ENCODE data around the gene PSPC1. TPM values are rescaled to one million over a fixed set of nuclear protein-coding genes. Genes with fewer than 3 reads are reported as not detected.
A peak's percentile ranks its signal among the peaks of the same experiment; 100 is the strongest.
"Not testable (repeated sequence)": the region's sequence is repeated elsewhere in the genome, so short reads cannot be mapped to it uniquely, and the experiment has no call there.

PSPC1 gene
- polyA plus RNA-seq, 4 donors = 18.8 to 43.4 (median 30.8) TPM

- WGBS, 3 donors = 91 to 97% (median 93%) methylated on average over 4 of the region's 4 CpGs
- no peak for FAIRE-seq
- Histone ChIP-seq H3K4me1 (ENCODE audit: control insufficient read depth in 3 of 3, insufficient read depth in 2 of 3, low read depth in 1 of 3, low read length in 2 of 3) (no peaks in the 10 kb centered on the region), H3K9me3 (ENCODE audit: control insufficient read depth in 2 of 2, insufficient read depth in 1 of 2, low read depth in 1 of 2, low read length in 1 of 2) (no peaks in the 10 kb centered on the region), H3K4me3 (ENCODE audit: low read depth in 1 of 3, low read length in 3 of 3) (no peak overlapping the region), H3K36me3 (ENCODE audit: control insufficient read depth in 3 of 3, insufficient read depth in 2 of 3, low read depth in 1 of 3, low read length in 3 of 3) (peaks cover 5 to 24% (median 11%) of the 10 kb centered on the region in 3 donors), H3K27me3 (ENCODE audit: control insufficient read depth in 3 of 3, insufficient read depth in 3 of 3, low read length in 3 of 3) (no peaks in the 10 kb centered on the region), H3K27ac (ENCODE audit: low read depth in 1 of 3, low read length in 2 of 3) (no peak overlapping the region)
- DNase-seq = no peak
Observed at GRCh38 chr13:19737844-19738557, 44.7 kb downstream of the PSPC1 start.

GRCh38 chr13:19726611-19727010 is 56.1 kb downstream of the PSPC1 start:
- Histone ChIP-seq H3K9me3 (ENCODE audit: control insufficient read depth in 2 of 2, insufficient read depth in 1 of 2, low read depth in 1 of 2, low read length in 1 of 2) (no peaks in the 10 kb centered on the region), H3K4me1 (ENCODE audit: control insufficient read depth in 3 of 3, insufficient read depth in 2 of 3, low read depth in 1 of 3, low read length in 2 of 3) (no peaks in the 10 kb centered on the region), H3K27ac (ENCODE audit: low read depth in 1 of 3, low read length in 2 of 3) (no peak overlapping the region), H3K36me3 (ENCODE audit: control insufficient read depth in 3 of 3, insufficient read depth in 2 of 3, low read depth in 1 of 3, low read length in 3 of 3) (peaks cover 7 to 17% (median 8%) of the 10 kb centered on the region in 3 donors), H3K27me3 (ENCODE audit: control insufficient read depth in 3 of 3, insufficient read depth in 3 of 3, low read length in 3 of 3) (no peaks in the 10 kb centered on the region), H3K4me3 (ENCODE audit: low read depth in 1 of 3, low read length in 3 of 3) (no peak overlapping the region)
- FAIRE-seq = no peak
- 86 to 96% (median 90%) methylated on average over 1 of the region's 1 CpG for WGBS, 3 donors
- no peak for DNase-seq

- FAIRE-seq = no peak
Observed at GRCh38 chr13:19725320-19725719, 57.4 kb downstream of the PSPC1 start.

GRCh38 chr13:19720039-19720438 is 62.7 kb downstream of the PSPC1 start:
- FAIRE-seq (peak; percentile 79), DNase-seq (peak; percentile 26 to 41)
- Histone ChIP-seq H3K36me3 (ENCODE audit: control insufficient read depth in 3 of 3, insufficient read depth in 2 of 3, low read depth in 1 of 3, low read length in 3 of 3) (peaks cover 0 to 11% (median 1%) of the 10 kb centered on the region in 3 donors), H3K9me3 (ENCODE audit: control insufficient read depth in 2 of 2, insufficient read depth in 1 of 2, low read depth in 1 of 2, low read length in 1 of 2) (no peaks in the 10 kb centered on the region), H3K27ac (ENCODE audit: low read depth in 1 of 3, low read length in 2 of 3) (no peak overlapping the region), H3K4me1 (ENCODE audit: control insufficient read depth in 3 of 3, insufficient read depth in 2 of 3, low read depth in 1 of 3, low read length in 2 of 3) (no peaks in the 10 kb centered on the region), H3K27me3 (ENCODE audit: control insufficient read depth in 3 of 3, insufficient read depth in 3 of 3, low read length in 3 of 3) (no peaks in the 10 kb centered on the region), H3K4me3 (ENCODE audit: low read depth in 1 of 3, low read length in 3 of 3) (no peak overlapping the region)
- 21 to 73% (median 38%) methylated on average over 2 of the region's 2 CpGs for WGBS, 3 donors

More at GRCh38 chr13:19725320-19725719, 57.4 kb downstream of the PSPC1 start:
- Histone ChIP-seq H3K36me3 (ENCODE audit: control insufficient read depth in 3 of 3, insufficient read depth in 2 of 3, low read depth in 1 of 3, low read length in 3 of 3) (peaks cover 7 to 11% (median 8%) of the 10 kb centered on the region in 3 donors), H3K4me3 (ENCODE audit: low read depth in 1 of 3, low read length in 3 of 3) (no peak overlapping the region), H3K27me3 (ENCODE audit: control insufficient read depth in 3 of 3, insufficient read depth in 3 of 3, low read length in 3 of 3) (no peaks in the 10 kb centered on the region), H3K27ac (ENCODE audit: low read depth in 1 of 3, low read length in 2 of 3) (no peak overlapping the region), H3K9me3 (ENCODE audit: control insufficient read depth in 2 of 2, insufficient read depth in 1 of 2, low read depth in 1 of 2, low read length in 1 of 2) (no peaks in the 10 kb centered on the region), H3K4me1 (ENCODE audit: control insufficient read depth in 3 of 3, insufficient read depth in 2 of 3, low read depth in 1 of 3, low read length in 2 of 3) (no peaks in the 10 kb centered on the region)
- WGBS, 3 donors = 74 to 90% (median 90%) methylated on average over 3 of the region's 3 CpGs
- no peak for DNase-seq

GRCh38 chr13:19713186-19713965 is 69.4 kb downstream of the PSPC1 start:
- Histone ChIP-seq H3K9me3 (ENCODE audit: control insufficient read depth in 2 of 2, insufficient read depth in 1 of 2, low read depth in 1 of 2, low read length in 1 of 2) (no peaks in the 10 kb centered on the region), H3K27ac (ENCODE audit: low read depth in 1 of 3, low read length in 2 of 3) (no peak overlapping the region), H3K36me3 (ENCODE audit: control insufficient read depth in 3 of 3, insufficient read depth in 2 of 3, low read depth in 1 of 3, low read length in 3 of 3) (peaks cover 0 to 6% (median 1%) of the 10 kb centered on the region in 3 donors), H3K27me3 (ENCODE audit: control insufficient read depth in 3 of 3, insufficient read depth in 3 of 3, low read length in 3 of 3) (no peaks in the 10 kb centered on the region), H3K4me1 (ENCODE audit: control insufficient read depth in 3 of 3, insufficient read depth in 2 of 3, low read depth in 1 of 3, low read length in 2 of 3) (no peaks in the 10 kb centered on the region), H3K4me3 (ENCODE audit: low read depth in 1 of 3, low read length in 3 of 3) (no peak overlapping the region)
- DNase-seq (no peak), FAIRE-seq (no peak)
- WGBS, 3 donors = 70 to 81% (median 72%) methylated on average over 10 of the region's 10 CpGs

- FAIRE-seq = peak; percentile 89
- DNase-seq; H3K27me3 ChIP-seq (ENCODE audit: control insufficient read depth in 3 of 3, insufficient read depth in 3 of 3, low read length in 3 of 3); H3K4me1 ChIP-seq (ENCODE audit: control insufficient read depth in 3 of 3, insufficient read depth in 2 of 3, low read depth in 1 of 3, low read length in 2 of 3); H3K9me3 ChIP-seq (ENCODE audit: control insufficient read depth in 2 of 2, insufficient read depth in 1 of 2, low read depth in 1 of 2, low read length in 1 of 2); H3K36me3 ChIP-seq (ENCODE audit: control insufficient read depth in 3 of 3, insufficient read depth in 2 of 3, low read depth in 1 of 3, low read length in 3 of 3); H3K27ac ChIP-seq (ENCODE audit: low read depth in 1 of 3, low read length in 2 of 3); H3K4me3 ChIP-seq (ENCODE audit: low read depth in 1 of 3, low read length in 3 of 3): not testable (repeated sequence)
Observed at GRCh38 chr13:19709782-19710181, 73.0 kb downstream of the PSPC1 start.

- H3K27ac ChIP-seq (ENCODE audit: low read depth in 1 of 3, low read length in 2 of 3); FAIRE-seq; DNase-seq; H3K36me3 ChIP-seq (ENCODE audit: control insufficient read depth in 3 of 3, insufficient read depth in 2 of 3, low read depth in 1 of 3, low read length in 3 of 3); H3K4me1 ChIP-seq (ENCODE audit: control insufficient read depth in 3 of 3, insufficient read depth in 2 of 3, low read depth in 1 of 3, low read length in 2 of 3); H3K27me3 ChIP-seq (ENCODE audit: control insufficient read depth in 3 of 3, insufficient read depth in 3 of 3, low read length in 3 of 3); H3K9me3 ChIP-seq (ENCODE audit: control insufficient read depth in 2 of 2, insufficient read depth in 1 of 2, low read depth in 1 of 2, low read length in 1 of 2); H3K4me3 ChIP-seq (ENCODE audit: low read depth in 1 of 3, low read length in 3 of 3): not testable (repeated sequence)
- WGBS, 3 donors = 90 to 97% (median 91%) methylated on average over 1 of the region's 1 CpG
Observed at GRCh38 chr13:19709039-19709438, 73.7 kb downstream of the PSPC1 start.

GRCh38 chr13:19704256-19704655 is 78.5 kb downstream of the PSPC1 start:
- H3K27me3 ChIP-seq (ENCODE audit: control insufficient read depth in 3 of 3, insufficient read depth in 3 of 3, low read length in 3 of 3); H3K9me3 ChIP-seq (ENCODE audit: control insufficient read depth in 2 of 2, insufficient read depth in 1 of 2, low read depth in 1 of 2, low read length in 1 of 2); H3K27ac ChIP-seq (ENCODE audit: low read depth in 1 of 3, low read length in 2 of 3); DNase-seq; H3K4me1 ChIP-seq (ENCODE audit: control insufficient read depth in 3 of 3, insufficient read depth in 2 of 3, low read depth in 1 of 3, low read length in 2 of 3); H3K4me3 ChIP-seq (ENCODE audit: low read depth in 1 of 3, low read length in 3 of 3); H3K36me3 ChIP-seq (ENCODE audit: control insufficient read depth in 3 of 3, insufficient read depth in 2 of 3, low read depth in 1 of 3, low read length in 3 of 3): not testable (repeated sequence)
- WGBS, 3 donors = 83 to 89% (median 86%) methylated on average over 6 of the region's 6 CpGs
- peak; percentile 49 for FAIRE-seq

Measured in small intestine (tissue), 7 donors.